ENCODE results near the gene EEPD1. TPM values are rescaled to one million over a fixed set of nuclear protein-coding genes. Genes with fewer than 3 reads are reported as not detected.

The EEPD1 gene
- total and polyA plus RNA-seq, 8 donors, result 14.0 to 134 (median 19.4) TPM

DNA sequence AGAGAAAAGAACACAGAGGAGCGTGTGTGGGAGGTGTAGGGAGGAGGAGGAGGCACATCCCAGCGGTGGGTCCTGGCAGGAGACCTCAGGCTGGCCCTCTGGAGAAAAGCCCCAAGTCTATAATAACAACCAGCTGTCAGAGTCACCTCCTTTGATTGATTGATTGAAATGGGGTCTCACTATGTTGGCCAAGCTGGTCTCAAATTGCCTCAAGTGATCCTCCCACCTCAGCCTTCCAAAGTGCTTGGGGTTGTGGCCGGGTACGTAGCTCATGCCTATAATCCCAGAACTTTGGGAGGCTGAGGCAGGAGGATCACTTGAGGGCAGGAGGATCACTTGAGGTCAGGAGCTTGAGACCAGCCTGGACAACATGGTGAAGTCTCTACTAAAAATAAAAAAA lies 133.6 kb downstream of the EEPD1 start:
- Histone ChIP-seq H3K4me3 (no peak overlapping the region), H3K27me3 (no peaks in the 10 kb centered on the region), H3K9me3 (no peaks in the 10 kb centered on the region), H3K36me3 (peaks cover 0 to 18% (median 10%) of the 10 kb centered on the region in 4 donors), H3K4me1 (peaks cover 24 to 88% (median 33%) of the 10 kb centered on the region in 4 donors), H3K27ac (peak overlapping the region in 3 of 5 donors; percentile 5 to 68 (median 20))
- WGBS, 5 donors, result 89 to 99% (median 96%) methylated on average over 4 of the region's 4 CpGs
- TF ChIP-seq CTCF (IDR thresholded peaks at IDR 0.05) (no peak), POLR2AphosphoS5 (IDR thresholded peaks at IDR 0.05) (no peak), POLR2A (IDR thresholded peaks at IDR 0.05) (no peak), EP300 (IDR thresholded peaks at IDR 0.05) (no peak)
- intact Hi-C loops (cut with DNase I; ENCODE audit: low total_unique reads), result no loop called here
- DNase-seq, result no peak

GRCh38 chr7:36287371-36288241 lies 134.6 kb downstream of the EEPD1 start:
- no peak overlapping the region for H3K4me3 ChIP-seq
- 56 to 73% (median 59%) methylated on average over 15 to 19 of the region's 19 CpGs for WGBS, 5 donors

DNA sequence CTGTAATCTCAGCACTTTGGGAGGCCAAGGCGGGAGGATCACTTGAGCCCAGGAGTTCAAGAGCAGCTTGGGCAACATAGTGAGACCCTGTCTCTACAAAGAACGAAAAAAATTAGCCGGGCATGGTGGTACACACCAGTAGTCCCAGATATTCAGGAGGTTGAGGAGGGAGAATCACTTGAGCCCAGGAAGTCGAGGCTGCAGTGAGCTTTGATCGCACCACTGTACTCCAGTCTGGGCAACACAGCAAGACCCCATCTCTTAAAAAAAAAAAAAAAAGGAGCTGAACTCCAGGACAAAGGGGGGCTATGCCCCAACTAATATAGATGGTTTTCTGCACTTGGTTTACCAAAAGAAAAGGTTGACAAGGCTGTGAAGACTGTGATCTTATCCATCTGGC lies 135.4 kb downstream of the EEPD1 start:
- Histone ChIP-seq H3K4me3 (no peak overlapping the region), H3K27me3 (no peaks in the 10 kb centered on the region), H3K9me3 (no peaks in the 10 kb centered on the region), H3K36me3 (peaks cover 0 to 18% (median 10%) of the 10 kb centered on the region in 4 donors), H3K27ac (peak overlapping the region in 1 of 5 donors; percentile 60), H3K4me1 (peaks cover 33 to 81% (median 40%) of the 10 kb centered on the region in 4 donors)
- WGBS, 5 donors, result 94 to 99% (median 98%) methylated on average over 5 of the region's 5 CpGs
- intact Hi-C loops (cut with DNase I; ENCODE audit: low total_unique reads), result no loop called here
- TF ChIP-seq EP300 (IDR thresholded peaks at IDR 0.05) (no peak), CTCF (IDR thresholded peaks at IDR 0.05) (no peak), POLR2AphosphoS5 (IDR thresholded peaks at IDR 0.05) (no peak), POLR2A (IDR thresholded peaks at IDR 0.05) (no peak)
- DNase-seq, result no peak

More at GRCh38 chr7:36287371-36288241, 134.6 kb downstream of the EEPD1 start:
- intact Hi-C loops (cut with DNase I; ENCODE audit: low total_unique reads), result no loop called here
- peak overlapping the region in 4 of 5 donors; percentile 1 to 68 (median 40) for H3K27ac ChIP-seq
- H3K9me3 ChIP-seq, result no peaks in the 10 kb centered on the region
- H3K36me3 ChIP-seq, result peaks cover 0 to 18% (median 10%) of the 10 kb centered on the region in 4 donors
- peak in 1 of 2 donors; percentile 60 for DNase-seq
- peaks cover 32 to 88% (median 39%) of the 10 kb centered on the region in 4 donors for H3K4me1 ChIP-seq
- peak in 1 of 3 donors; percentile 9 for TF ChIP-seq POLR2AphosphoS5 (IDR thresholded peaks at IDR 0.05)
- TF ChIP-seq POLR2A (IDR thresholded peaks at IDR 0.05), result no peak
- no peak for TF ChIP-seq CTCF (IDR thresholded peaks at IDR 0.05)
- no peak for TF ChIP-seq EP300 (IDR thresholded peaks at IDR 0.05)
- H3K27me3 ChIP-seq, result no peaks in the 10 kb centered on the region

- peaks cover 0 to 18% (median 10%) of the 10 kb centered on the region in 4 donors for H3K36me3 ChIP-seq
- peak in 2 of 3 donors; percentile 23 to 83 for TF ChIP-seq POLR2AphosphoS5 (IDR thresholded peaks at IDR 0.05)
- no peak for TF ChIP-seq EP300 (IDR thresholded peaks at IDR 0.05)
- H3K9me3 ChIP-seq, result no peaks in the 10 kb centered on the region
- intact Hi-C loops (cut with DNase I; ENCODE audit: low total_unique reads), result loop anchor here (2.0 to 10.0 kb wide), 2 partner anchors 135 to 305 kb away; partner anchors contain the start of gene EEPD1
- H3K4me1 ChIP-seq, result peaks cover 33 to 67% (median 40%) of the 10 kb centered on the region in 4 donors
- peak; percentile 79 to 85 for DNase-seq
- 59 to 67% (median 60%) methylated on average over 7 of the region's 7 CpGs for WGBS, 5 donors
- no peak overlapping the region for H3K4me3 ChIP-seq
- H3K27ac ChIP-seq, result peak overlapping the region; percentile 62 to 89 (median 85)
- no peaks in the 10 kb centered on the region for H3K27me3 ChIP-seq
Observed at GRCh38 chr7:36289833-36290661, 137.0 kb downstream of the EEPD1 start.
